Testis (tissue), 3 donors: ENCODE results near the gene NUP93. TPM values are rescaled to one million over a fixed set of nuclear protein-coding genes. Genes with fewer than 3 reads are reported as not detected.
A peak's percentile ranks its signal among the peaks of the same experiment; 100 is the strongest.

Experiments
- DNase-seq: peaks from one replicate; pipeline ENCODE4 v3.0.0-alpha.2; 2019
- H3K27ac ChIP-seq, 2 donors: fragments of 200-600 bp; sonication (generic); one replicate each; pipeline ENCODE4 v1.5.1; 2019
- H3K27me3 ChIP-seq: fragments of 200-600 bp; sonication (generic); one replicate; pipeline ENCODE4 v1.5.1; 2019
- H3K36me3 ChIP-seq: fragments of 200-600 bp; sonication (generic); one replicate; pipeline ENCODE4 v1.5.1; 2017; ENCODE audit warnings: low read depth; ENCODE audit errors: missing control alignments
- H3K4me1 ChIP-seq: fragments of 200-600 bp; sonication (generic); one replicate; pipeline ENCODE4 v1.5.1; 2019
- H3K4me3 ChIP-seq, 2 donors: fragments of 200-600 bp; sonication (generic); one replicate each; pipeline ENCODE4 v1.5.1; 2017 to 2019
- H3K9me3 ChIP-seq: fragments of 200-600 bp; sonication (generic); one replicate; pipeline ENCODE4 v1.5.1; 2017
- CTCF ChIP-seq, 3 experiments: fragments of 450-650 bp in 2 of 3; fragments of 200-600 bp in 1 of 3; sonication (generic) in 1 of 3; IDR thresholded peaks; one replicate each; pipeline ENCODE4 v1.5.1; 2016 to 2019; ENCODE audit warnings: antibody characterized with exemption in 3 of 3, mild to moderate bottlenecking in 2 of 3, moderate library complexity in 1 of 3
- POLR2A ChIP-seq: fragments of 450-650 bp; IDR thresholded peaks from one replicate; pipeline ENCODE4 v1.6.1; 2017; ENCODE audit warnings: antibody characterized with exemption, mild to moderate bottlenecking, moderate library complexity
- WGBS, 2 donors: methylation state at CpG; one replicate each; pipeline ENCODE4 v1.1.5; 2018; 5-methylcytosine and 5-hydroxymethylcytosine counted together
- intact Hi-C: fragments of 100-400 bp; cut with DNase I; formaldehyde crosslinking; loops from one replicate; pipeline ENCODE4 v1.15.1; 2023; ENCODE audit warnings: low total_unique reads
- polyA plus RNA-seq: library from polyadenylated mRNA; stranded (reverse); fragments of 350-450 nt; fragmentation: Illumina TruSeq; extraction: RNeasy Lipid Tissue Mini Kit (QIAGEN cat#74804); gene quantifications from one replicate; pipeline ENCODE4 v1.2.3, GENCODE V29; 2014; ENCODE audit warnings: low read depth, low replicate concordance; ENCODE audit not compliant: insufficient read depth
- total RNA-seq, 2 donors: library from RNA; depleted of rRNA; stranded (reverse); fragments of >200 nt; gene quantifications; one replicate each; pipeline ENCODE4 v1.2.3, GENCODE V29; 2016

The NUP93 gene
- total and polyA plus RNA-seq, 3 donors from 2014 or later: 94.2 to 147 (median 102) TPM

GRCh38 chr16:56776562-56776961, 46.6 kb downstream of the NUP93 start:
- intact Hi-C loops: no loop called here
- H3K27ac ChIP-seq: no peak overlapping the region
- DNase-seq: peak; percentile 37
- 26 to 44% methylated on average over 1 of the region's 1 CpG for WGBS, 2 donors
- H3K4me3 ChIP-seq: no peak overlapping the region
- no peaks in the 10 kb centered on the region for H3K36me3 ChIP-seq
- no peaks in the 10 kb centered on the region for H3K4me1 ChIP-seq
- no peak for TF ChIP-seq POLR2A
- TF ChIP-seq CTCF (IDR thresholded peaks at IDR 0.05): no peak
- H3K9me3 ChIP-seq: no peaks in the 10 kb centered on the region
- H3K27me3 ChIP-seq: no peaks in the 10 kb centered on the region

- TF ChIP-seq POLR2A (no peak), CTCF (IDR thresholded peaks at IDR 0.05) (no peak)
- no peaks in the 10 kb centered on the region for H3K4me1 ChIP-seq
- no peak overlapping the region for H3K4me3 ChIP-seq
- no peak overlapping the region for H3K27ac ChIP-seq
- no peaks in the 10 kb centered on the region for H3K36me3 ChIP-seq
- no peaks in the 10 kb centered on the region for H3K9me3 ChIP-seq
- DNase-seq: no peak
- intact Hi-C loops: no loop called here
- H3K27me3 ChIP-seq: no peaks in the 10 kb centered on the region
- WGBS, 2 donors: 69 to 72% methylated on average over 5 of the region's 5 CpGs
Measured at GRCh38 chr16:56777001-56777400, 47.1 kb downstream of the NUP93 start.

GRCh38 chr16:56777482-56777881, 47.6 kb downstream of the NUP93 start:
- no peak for DNase-seq
- 74 to 76% methylated on average over 5 of the region's 5 CpGs for WGBS, 2 donors
- Histone ChIP-seq H3K9me3 (no peaks in the 10 kb centered on the region), H3K4me1 (no peaks in the 10 kb centered on the region), H3K27ac (no peak overlapping the region), H3K4me3 (no peak overlapping the region), H3K36me3 (no peaks in the 10 kb centered on the region), H3K27me3 (no peaks in the 10 kb centered on the region)
- TF ChIP-seq POLR2A: no peak
- no peak for TF ChIP-seq CTCF (IDR thresholded peaks at IDR 0.05)
- intact Hi-C loops: no loop called here

- 31 to 58% methylated on average over 1 of the region's 1 CpG for WGBS, 2 donors
- Histone ChIP-seq H3K27ac (no peak overlapping the region), H3K4me3 (no peak overlapping the region), H3K36me3 (no peaks in the 10 kb centered on the region), H3K27me3 (no peaks in the 10 kb centered on the region), H3K4me1 (no peaks in the 10 kb centered on the region), H3K9me3 (no peaks in the 10 kb centered on the region)
- no peak for DNase-seq
- intact Hi-C loops: no loop called here
- no peak for TF ChIP-seq CTCF (IDR thresholded peaks at IDR 0.05)
- TF ChIP-seq POLR2A: no peak
Measured at GRCh38 chr16:56779906-56780305, 50.0 kb downstream of the NUP93 start.

GRCh38 chr16:56780646-56781045, 50.7 kb downstream of the NUP93 start:
- WGBS, 2 donors: 84 to 92% methylated on average over 3 of the region's 3 CpGs
- H3K9me3 ChIP-seq: no peaks in the 10 kb centered on the region
- no peak for TF ChIP-seq CTCF (IDR thresholded peaks at IDR 0.05)
- TF ChIP-seq POLR2A: no peak
- intact Hi-C loops: no loop called here
- no peak overlapping the region for H3K27ac ChIP-seq
- H3K4me3 ChIP-seq: no peak overlapping the region
- no peaks in the 10 kb centered on the region for H3K36me3 ChIP-seq
- no peak for DNase-seq
- H3K27me3 ChIP-seq: no peaks in the 10 kb centered on the region
- peaks cover 2% of the 10 kb centered on the region for H3K4me1 ChIP-seq
